Smooth muscle cell (in vitro differentiated cells): ENCODE results near the gene HSPB1. TPM values are rescaled to one million over a fixed set of nuclear protein-coding genes. Genes with fewer than 3 reads are reported as not detected.
"Not testable (repeated sequence)": the region's sequence is repeated elsewhere in the genome, so short reads cannot be mapped to it uniquely, and the experiment has no call there.

ENCODE experiments used
- DNase-seq: peaks from one replicate; lab custom pipeline; 2025; ENCODE audit not compliant: unreplicated experiment; lab: John Stamatoyannopoulos, UW
- H2AFZ ChIP-seq: fragments of 200-600 bp; sonication (generic); 2 replicates; pipeline ENCODE4 v1.6.0; 2016; ENCODE audit warnings: antibody characterized with exemption, low read depth, mild to moderate bottlenecking
- H3F3A ChIP-seq: fragments of 200-600 bp; sonication (generic); 2 replicates; pipeline ENCODE4 v1.6.0; 2017; ENCODE audit warnings: antibody characterized with exemption, low read depth
- H3K27ac ChIP-seq: fragments of 200-600 bp; sonication (generic); 2 replicates; pipeline ENCODE4 v1.5.1; 2016; ENCODE audit warnings: low read depth, mild to moderate bottlenecking
- H3K27me3 ChIP-seq: fragments of 200-600 bp; sonication (generic); 2 replicates; pipeline ENCODE4 v1.6.1; 2016; ENCODE audit warnings: low read depth, mild to moderate bottlenecking
- H3K36me3 ChIP-seq: fragments of 200-600 bp; sonication (generic); 2 replicates; pipeline ENCODE4 v1.5.1; 2016; ENCODE audit warnings: low read depth
- H3K4me1 ChIP-seq: fragments of 200-600 bp; sonication (generic); 2 replicates; pipeline ENCODE4 v1.5.1; 2016; ENCODE audit warnings: low read depth
- H3K4me2 ChIP-seq: fragments of 200-600 bp; sonication (generic); 2 replicates; pipeline ENCODE4 v1.6.0; 2016; ENCODE audit warnings: mild to moderate bottlenecking
- H3K4me3 ChIP-seq: fragments of 200-600 bp; sonication (generic); 2 replicates; pipeline ENCODE4 v1.5.1; 2016; ENCODE audit warnings: mild to moderate bottlenecking
- H3K79me2 ChIP-seq: fragments of 200-600 bp; sonication (generic); 2 replicates; pipeline ENCODE4 v1.6.0; 2016; ENCODE audit warnings: low read depth, mild to moderate bottlenecking
- H3K9ac ChIP-seq: fragments of 200-600 bp; sonication (generic); 2 replicates; pipeline ENCODE4 v1.6.0; 2016; ENCODE audit warnings: low read depth
- H3K9me3 ChIP-seq: fragments of 200-600 bp; sonication (generic); replicated peaks from 2 replicates; pipeline ENCODE4 v1.5.1; 2016; ENCODE audit warnings: low read depth
- H4K20me1 ChIP-seq: fragments of 200-600 bp; sonication (generic); 2 replicates; pipeline ENCODE4 v1.6.0; 2016; ENCODE audit warnings: low read depth
- CTCF ChIP-seq: fragments of 200-600 bp; sonication (generic); IDR thresholded peaks from 2 replicates; pipeline ENCODE4 v1.5.1; 2017; ENCODE audit warnings: borderline replicate concordance, mild to moderate bottlenecking, antibody characterized with exemption; ENCODE audit not compliant: insufficient read depth, poor library complexity, severe bottlenecking
- WGBS: methylation state at CpG from one replicate; pipeline ENCODE4 v1.1.7; 2016; ENCODE audit warnings: low lambda C conversion rate; 5-methylcytosine and 5-hydroxymethylcytosine counted together
- polyA plus RNA-seq: library from polyadenylated mRNA; unstranded; fragments of >200 nt; fragmentation: Nextera tagmentation; extraction: Ambion mirVana; gene quantifications from 2 replicates; pipeline ENCODE4 v1.2.1, GENCODE V29; 2016
- total RNA-seq: library from RNA; depleted of rRNA; stranded (reverse); fragments of >200 nt; gene quantifications from 2 replicates; pipeline ENCODE4 v1.2.3, GENCODE V29; 2014

Gene HSPB1
- total and polyA plus RNA-seq, 2 experiments from 2014 or later: 484 to 1,842 TPM

- DNase-seq: no peak
- Histone ChIP-seq H3K79me2 (peaks cover 100% of the 10 kb centered on the region), H4K20me1 (peaks cover 100% of the 10 kb centered on the region), H3K36me3 (no peaks in the 10 kb centered on the region), H3K4me3 (no peak overlapping the region), H3K4me1 (no peaks in the 10 kb centered on the region), H3K27me3 (no peaks in the 10 kb centered on the region), H2AFZ (no peak overlapping the region), H3K9ac (no peak overlapping the region), H3K9me3 (no peaks in the 10 kb centered on the region), H3F3A (peaks cover 5% of the 10 kb centered on the region), H3K27ac (peak overlapping the region; percentile 23), H3K4me2 (no peak overlapping the region)
- 95% methylated on average over 6 of the region's 6 CpGs for WGBS
- no peak for TF ChIP-seq CTCF
Observed at GRCh38 chr7:76334320-76334967, 32.0 kb downstream of the HSPB1 start.

DNA sequence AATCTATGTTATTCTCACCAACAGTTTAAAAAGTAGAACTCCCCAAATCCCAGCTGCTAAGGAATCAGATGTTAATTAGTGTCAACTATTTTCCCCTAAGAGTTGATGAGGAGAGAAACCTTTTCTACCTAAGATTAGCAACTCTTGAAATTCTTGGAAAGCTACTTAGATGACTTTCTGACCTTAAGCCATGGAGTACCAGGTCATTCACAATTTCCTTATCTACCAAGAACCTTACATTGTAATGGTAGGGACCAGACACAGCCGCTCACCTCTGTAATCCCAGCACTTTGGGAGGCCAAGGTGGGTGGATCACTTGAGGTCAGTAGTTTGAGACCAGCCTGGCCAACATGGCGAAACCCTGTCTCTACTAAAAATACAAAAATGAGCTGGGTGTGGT, 32.9 kb downstream of the HSPB1 start:
- not testable (repeated sequence) for H3K9me3 ChIP-seq, DNase-seq, H3K27ac ChIP-seq, H3K4me3 ChIP-seq, H3K4me2 ChIP-seq, H3K27me3 ChIP-seq, H3K9ac ChIP-seq, H3K4me1 ChIP-seq, H2AFZ ChIP-seq, H3K36me3 ChIP-seq, H3F3A ChIP-seq
- peaks cover 100% of the 10 kb centered on the region for H4K20me1 ChIP-seq
- H3K79me2 ChIP-seq: peaks cover 100% of the 10 kb centered on the region
- 95% methylated on average over 2 of the region's 2 CpGs for WGBS

DNA sequence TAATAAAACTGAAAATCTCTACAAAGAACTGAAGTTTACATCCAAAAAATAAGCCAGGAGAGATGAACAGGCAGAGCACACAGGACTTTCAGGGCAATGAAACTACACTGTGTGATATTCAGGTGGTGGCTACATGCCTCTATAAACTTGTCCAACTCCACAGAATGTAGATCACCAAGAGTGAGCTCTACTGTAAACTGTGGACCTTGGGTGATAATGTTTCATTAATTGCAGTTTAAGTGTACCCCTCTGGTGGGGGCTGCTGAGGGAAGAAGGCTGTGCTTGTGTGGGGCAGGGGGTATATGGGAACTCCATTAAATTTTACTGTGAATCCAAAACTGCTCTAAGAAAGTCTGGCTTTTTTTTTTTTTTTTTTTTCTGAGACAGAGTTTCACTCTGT, 33.6 kb downstream of the HSPB1 start:
- Histone ChIP-seq H3K9me3 (no peaks in the 10 kb centered on the region), H3K4me3 (no peak overlapping the region), H3K9ac (no peak overlapping the region), H3K4me1 (no peaks in the 10 kb centered on the region), H3K36me3 (no peaks in the 10 kb centered on the region), H3K4me2 (no peak overlapping the region), H2AFZ (no peak overlapping the region), H3F3A (peaks cover 9% of the 10 kb centered on the region), H3K27ac (no peak overlapping the region), H3K27me3 (no peaks in the 10 kb centered on the region), H4K20me1 (peaks cover 100% of the 10 kb centered on the region), H3K79me2 (peaks cover 100% of the 10 kb centered on the region)
- no peak for DNase-seq
- TF ChIP-seq CTCF: no peak

GRCh38 chr7:76337147-76337546, 34.7 kb downstream of the HSPB1 start:
- no peaks in the 10 kb centered on the region for H3K36me3 ChIP-seq
- no peak for DNase-seq
- no peaks in the 10 kb centered on the region for H3K27me3 ChIP-seq
- no peaks in the 10 kb centered on the region for H3K4me1 ChIP-seq
- TF ChIP-seq CTCF: no peak
- no peak overlapping the region for H3K4me2 ChIP-seq
- no peak overlapping the region for H2AFZ ChIP-seq
- peaks cover 100% of the 10 kb centered on the region for H4K20me1 ChIP-seq
- peaks cover 9% of the 10 kb centered on the region for H3F3A ChIP-seq
- WGBS: 95% methylated on average over 6 of the region's 6 CpGs
- H3K9me3 ChIP-seq: no peaks in the 10 kb centered on the region
- no peak overlapping the region for H3K9ac ChIP-seq
- H3K4me3 ChIP-seq: no peak overlapping the region
- peaks cover 100% of the 10 kb centered on the region for H3K79me2 ChIP-seq
- no peak overlapping the region for H3K27ac ChIP-seq
